CD14-positive monocyte (primary cell): ENCODE measurements around the gene ACVR2B. TPM values are rescaled to one million over a fixed set of nuclear protein-coding genes. Genes with fewer than 3 reads are reported as not detected.
A peak's percentile ranks its signal among the peaks of the same experiment; 100 is the strongest.

Experiments used
- DNase-seq, 3 donors: peaks; one replicate each; pipeline ENCODE4 v3.0.0-alpha.2; 2011 to 2022
- H2AFZ ChIP-seq: 2 replicates; pipeline ENCODE4 v1.6.0; 2012; ENCODE audit warnings: mild to moderate bottlenecking, low read depth, low read length, inconsistent platforms; ENCODE audit not compliant: insufficient read depth, poor library complexity, severe bottlenecking
- H3K27ac ChIP-seq, 2 donors: 1 replicate in 1 of 2; 2 replicates in 1 of 2; pipeline ENCODE4 v1.5.1; 2012 to 2013; ENCODE audit warnings: low read length in 2 of 2, control low read depth in 1 of 2, inconsistent platforms in 1 of 2, low read depth in 1 of 2, mild to moderate bottlenecking in 1 of 2
- H3K27me3 ChIP-seq, 2 donors: one replicate each; pipeline versions ENCODE4 v1.6.0 to v1.6.1; 2011 to 2013; ENCODE audit warnings: low read length in 2 of 2; ENCODE audit not compliant: control insufficient read depth in 2 of 2, insufficient read depth in 2 of 2
- H3K36me3 ChIP-seq, 2 donors: replicated peaks in 1 of 2; 1 replicate in 1 of 2; 2 replicates in 1 of 2; pipeline versions ENCODE4 v1.5.1 to v1.6.1; 2012 to 2013; ENCODE audit warnings: low read length in 2 of 2, control low read depth in 1 of 2, inconsistent platforms in 1 of 2, mild to moderate bottlenecking in 1 of 2; ENCODE audit not compliant: insufficient read depth in 2 of 2, control insufficient read depth in 1 of 2
- H3K4me1 ChIP-seq, 2 donors: 1 replicate in 1 of 2; 2 replicates in 1 of 2; pipeline versions ENCODE4 v1.5.1 to v1.6.1; 2012 to 2013; ENCODE audit warnings: low read length in 2 of 2, control low read depth in 1 of 2, inconsistent platforms in 1 of 2, mild to moderate bottlenecking in 1 of 2, moderate library complexity in 1 of 2; ENCODE audit not compliant: insufficient read depth in 2 of 2, control insufficient read depth in 1 of 2
- H3K4me2 ChIP-seq: replicated peaks from 2 replicates; pipeline ENCODE3; 2012; ENCODE audit warnings: low read length, moderate library complexity, mild to moderate bottlenecking; ENCODE audit not compliant: poor library complexity, severe bottlenecking; ENCODE audit errors: extremely low read depth
- H3K4me3 ChIP-seq, 3 experiments: fragments of 200-600 bp in 1 of 3; sonication (generic) in 1 of 3; replicated peaks in 1 of 3; 1 replicate in 2 of 3; 2 replicates in 1 of 3; pipeline ENCODE4 v1.5.1; 2011 to 2013; ENCODE audit warnings: low read length in 3 of 3, mild to moderate bottlenecking in 3 of 3, control low read depth in 2 of 3, low read depth in 2 of 3, inconsistent platforms in 1 of 3, moderate library complexity in 1 of 3
- H3K79me2 ChIP-seq: 2 replicates; pipeline ENCODE4 v1.6.0; 2012; ENCODE audit warnings: mild to moderate bottlenecking, control low read depth, inconsistent platforms, low read length, moderate library complexity; ENCODE audit not compliant: insufficient read depth
- H3K9ac ChIP-seq: 2 replicates; pipeline ENCODE4 v1.6.0; 2017; ENCODE audit warnings: low read length, mild to moderate bottlenecking; ENCODE audit not compliant: insufficient read depth, poor library complexity, severe bottlenecking
- H3K9me3 ChIP-seq, 2 donors: replicated peaks in 1 of 2; 1 replicate in 1 of 2; 2 replicates in 1 of 2; pipeline versions ENCODE4 v1.5.1 to v1.6.1; 2012 to 2013; ENCODE audit warnings: low read length in 2 of 2, control low read depth in 1 of 2; ENCODE audit not compliant: control insufficient read depth in 1 of 2, insufficient read depth in 1 of 2
- H4K20me1 ChIP-seq: 2 replicates; pipeline ENCODE4 v1.6.0; 2012; ENCODE audit warnings: mild to moderate bottlenecking, low read length, control low read depth, moderate library complexity; ENCODE audit not compliant: insufficient read depth
- H3K27ac Mint-ChIP-seq, 7 donors: one replicate each; pipeline ENCODE4 v1.8.0; 2020; ENCODE audit warnings: mild to moderate bottlenecking in 7 of 7, mixed read lengths in 7 of 7, moderate library complexity in 6 of 7, inconsistent platforms in 2 of 7
- H3K27me3 Mint-ChIP-seq, 3 donors: one replicate each; pipeline ENCODE4 v1.8.0; 2021 to 2022; ENCODE audit warnings: low read depth in 3 of 3, mild to moderate bottlenecking in 3 of 3, mixed read lengths in 3 of 3, moderate library complexity in 3 of 3, inconsistent platforms in 1 of 3
- H3K36me3 Mint-ChIP-seq, 2 donors: one replicate each; pipeline ENCODE4 v1.8.0; 2020; ENCODE audit warnings: mixed read lengths in 2 of 2, inconsistent platforms in 1 of 2, mild to moderate bottlenecking in 1 of 2
- H3K4me1 Mint-ChIP-seq: one replicate; pipeline ENCODE4 v1.8.0; 2020; ENCODE audit warnings: mild to moderate bottlenecking, mixed read lengths
- H3K4me3 Mint-ChIP-seq, 2 donors: one replicate each; pipeline ENCODE4 v1.8.0; 2020; ENCODE audit warnings: mild to moderate bottlenecking in 2 of 2, mixed read lengths in 2 of 2, moderate library complexity in 1 of 2
- H3K9me3 Mint-ChIP-seq, 7 donors: one replicate each; pipeline ENCODE4 v1.8.0; 2020 to 2022; ENCODE audit warnings: mixed read lengths in 7 of 7, mild to moderate bottlenecking in 6 of 7, moderate library complexity in 6 of 7, inconsistent platforms in 2 of 7
- CTCF ChIP-seq: fragments of 200-600 bp; IDR thresholded peaks from one replicate; pipeline ENCODE4 v1.8.0; 2022; ENCODE audit warnings: antibody characterized with exemption, mild to moderate bottlenecking
- WGBS: methylation state at CpG from one replicate; pipeline ENCODE4 v1.1.5; 2013; ENCODE audit warnings: missing lambda C conversion rate; ENCODE audit not compliant: insufficient coverage; 5-methylcytosine and 5-hydroxymethylcytosine counted together
- intact Hi-C, 2 donors: fragments of 100-400 bp; cut with micrococcal nuclease; formaldehyde crosslinking; loops; one replicate each; pipeline versions ENCODE4 v1.15.0 to v1.15.1; 2023
- polyA plus RNA-seq, 3 donors: library from polyadenylated mRNA; depleted of rRNA in 1 of 3; unstranded in 2 of 3; stranded (reverse) in 1 of 3; fragments of 300-500 nt in 2 of 3; fragments of >200 nt in 1 of 3; fragmentation: Illumina TruSeq in 2 of 3; gene quantifications; 1 replicate in 2 of 3; 2 replicates in 1 of 3; pipeline ENCODE4 v1.2.3, GENCODE V29; 2012 to 2021
- small RNA-seq: library from RNA; depleted of rRNA; stranded (forward); fragments of <200 nt; gene quantifications from one replicate; pipeline ENCODE3, GENCODE V24; 2012; ENCODE audit warnings: low read depth; ENCODE audit not compliant: insufficient read length

The ACVR2B gene
- polyA plus RNA-seq, 3 donors: 0.15 to 0.41 TPM; not detected in 1

GRCh38 chr3:38538773-38539353 is 85.2 kb downstream of the ACVR2B start:
- Histone ChIP-seq H2AFZ (no peak overlapping the region), H3K9ac (no peak overlapping the region), H3K4me2 (no peak overlapping the region), H3K79me2 (no peaks in the 10 kb centered on the region), H3K27me3 (no peaks in the 10 kb centered on the region), H3K9me3 (no peaks in the 10 kb centered on the region), H3K4me3 (no peak overlapping the region), H4K20me1 (no peaks in the 10 kb centered on the region), H3K36me3 (peaks cover 0 to 7% of the 10 kb centered on the region in 2 donors), H3K27ac (no peak overlapping the region), H3K4me1 (no peaks in the 10 kb centered on the region)
- no peak for DNase-seq
- no peaks in the 10 kb centered on the region for H3K4me1 Mint-ChIP-seq
- WGBS: 100% methylated on average over 5 of the region's 8 CpGs
- no peak overlapping the region for H3K4me3 Mint-ChIP-seq
- H3K27me3 Mint-ChIP-seq: peaks cover 0 to 3% (median 1%) of the 10 kb centered on the region in 3 donors
- peaks cover 0 to 5% (median 0%) of the 10 kb centered on the region in 7 donors for H3K9me3 Mint-ChIP-seq
- peaks cover 7 to 9% of the 10 kb centered on the region in 2 donors for H3K36me3 Mint-ChIP-seq
- peak overlapping the region in 1 of 7 donors; percentile 67 for H3K27ac Mint-ChIP-seq
- intact Hi-C loops: no loop called here
- TF ChIP-seq CTCF: no peak

- no peak overlapping the region for H2AFZ ChIP-seq
- H3K27ac Mint-ChIP-seq: no peak overlapping the region
- H3K4me1 Mint-ChIP-seq: no peaks in the 10 kb centered on the region
- no peak for TF ChIP-seq CTCF
- no peaks in the 10 kb centered on the region for H3K4me1 ChIP-seq
- H3K36me3 Mint-ChIP-seq: peaks cover 0 to 1% of the 10 kb centered on the region in 2 donors
- no peak overlapping the region for H3K4me3 ChIP-seq
- H3K79me2 ChIP-seq: no peaks in the 10 kb centered on the region
- H4K20me1 ChIP-seq: no peaks in the 10 kb centered on the region
- H3K9me3 Mint-ChIP-seq: no peaks in the 10 kb centered on the region
- H3K4me3 Mint-ChIP-seq: no peak overlapping the region
- no peaks in the 10 kb centered on the region for H3K27me3 ChIP-seq
- no peak overlapping the region for H3K4me2 ChIP-seq
- no peaks in the 10 kb centered on the region for H3K9me3 ChIP-seq
- intact Hi-C loops: no loop called here
- WGBS: 89% methylated on average over 8 of the region's 9 CpGs
- DNase-seq: no peak
- no peak overlapping the region for H3K9ac ChIP-seq
- H3K27me3 Mint-ChIP-seq: peaks cover 0 to 3% (median 3%) of the 10 kb centered on the region in 3 donors
- H3K27ac ChIP-seq: no peak overlapping the region
- no peaks in the 10 kb centered on the region for H3K36me3 ChIP-seq
These were observed 88.1 kb downstream of the ACVR2B start for GRCh38 chr3:38541806-38542205.

Small RNA genes within 50 kb of the gene (small RNA-seq; reads per million reads assigned to genes)
- not detected for gene RF00019

Other genes starting within 250 kb of the ACVR2B start
- under 1 TPM in 1 of 3 donors, not detected in 2; 0.19 TPM for gene SLC22A13, start 188.1 kb upstream of the ACVR2B start, polyA plus RNA-seq
- under 1 TPM in 1 of 3 donors, not detected in 2; 0.45 TPM for gene SLC22A14, start 171.6 kb upstream of the ACVR2B start, polyA plus RNA-seq
- gene XYLB, start 107.1 kb upstream of the ACVR2B start, polyA plus RNA-seq: under 1 TPM; 0.60 to 1.00 (median 0.74) TPM
- 1 to 10 TPM; 1.6 to 5.4 (median 2.4) TPM for gene EXOG, start 42.5 kb downstream of the ACVR2B start, polyA plus RNA-seq
- gene SCN5A, start 195.8 kb downstream of the ACVR2B start, polyA plus RNA-seq: not detected